ENCODE measurements around the gene TUBA4A.

DNA sequence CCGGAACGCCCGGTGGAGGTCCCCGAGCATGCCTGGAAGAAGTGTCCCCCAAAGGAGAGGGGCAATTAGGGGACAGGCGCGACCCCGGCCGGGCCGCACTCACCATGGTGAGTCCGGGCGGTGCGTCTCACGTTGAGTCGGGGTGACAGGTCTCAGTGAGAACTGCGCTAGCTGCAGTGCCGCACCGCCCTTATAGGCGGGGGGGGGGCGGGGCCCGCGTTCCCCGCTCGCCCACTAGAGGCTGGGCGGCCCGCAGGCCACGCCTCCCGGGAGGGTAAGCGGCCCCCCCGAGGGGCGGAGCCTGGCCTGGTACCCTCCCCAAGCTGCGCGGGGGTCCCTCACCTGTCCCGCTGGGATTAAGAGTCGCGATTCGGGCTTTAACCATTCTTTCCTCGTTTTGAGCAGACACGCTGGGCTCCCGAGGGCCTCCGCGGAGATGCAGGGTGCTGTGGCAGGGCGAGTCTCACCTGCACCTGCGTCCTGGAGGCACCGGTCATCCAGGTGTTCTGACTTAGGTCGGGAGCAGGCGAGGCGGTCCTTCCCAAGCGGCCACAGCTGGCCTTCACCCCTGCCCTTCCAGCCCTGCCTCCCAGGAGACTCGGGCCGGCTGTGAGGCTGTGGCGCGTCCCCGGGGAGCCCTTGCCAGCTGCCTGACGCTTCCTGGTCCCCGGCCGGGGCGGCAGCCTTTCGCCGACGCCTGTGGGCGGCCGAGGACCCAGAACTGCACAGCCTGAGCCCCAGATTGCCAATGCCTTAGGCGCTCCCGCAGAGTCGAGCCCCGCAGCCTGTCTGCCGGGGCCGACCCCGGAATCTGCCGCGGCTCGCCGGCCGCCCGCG lies at the start of gene TUBA4A:
- TF ChIP-seq, protein P1, sequence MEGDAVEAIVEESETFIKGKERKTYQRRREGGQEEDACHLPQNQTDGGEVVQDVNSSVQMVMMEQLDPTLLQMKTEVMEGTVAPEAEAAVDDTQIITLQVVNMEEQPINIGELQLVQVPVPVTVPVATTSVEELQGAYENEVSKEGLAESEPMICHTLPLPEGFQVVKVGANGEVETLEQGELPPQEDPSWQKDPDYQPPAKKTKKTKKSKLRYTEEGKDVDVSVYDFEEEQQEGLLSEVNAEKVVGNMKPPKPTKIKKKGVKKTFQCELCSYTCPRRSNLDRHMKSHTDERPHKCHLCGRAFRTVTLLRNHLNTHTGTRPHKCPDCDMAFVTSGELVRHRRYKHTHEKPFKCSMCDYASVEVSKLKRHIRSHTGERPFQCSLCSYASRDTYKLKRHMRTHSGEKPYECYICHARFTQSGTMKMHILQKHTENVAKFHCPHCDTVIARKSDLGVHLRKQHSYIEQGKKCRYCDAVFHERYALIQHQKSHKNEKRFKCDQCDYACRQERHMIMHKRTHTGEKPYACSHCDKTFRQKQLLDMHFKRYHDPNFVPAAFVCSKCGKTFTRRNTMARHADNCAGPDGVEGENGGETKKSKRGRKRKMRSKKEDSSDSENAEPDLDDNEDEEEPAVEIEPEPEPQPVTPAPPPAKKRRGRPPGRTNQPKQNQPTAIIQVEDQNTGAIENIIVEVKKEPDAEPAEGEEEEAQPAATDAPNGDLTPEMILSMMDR (IDR thresholded peaks at IDR 0.05) = no peak
- TF ChIP-seq EZH2phosphoT487 (IDR thresholded peaks at IDR 0.05) = peak; percentile 94
